Measurements from ENCODE around the gene VWA3B. TPM values are rescaled to one million over a fixed set of nuclear protein-coding genes. Genes with fewer than 3 reads are reported as not detected.

Gene VWA3B
- total and polyA plus RNA-seq, 2 donors (not counting 3 experiments of a cell fraction or from before 2014, with no cell fraction given): not detected

DNA sequence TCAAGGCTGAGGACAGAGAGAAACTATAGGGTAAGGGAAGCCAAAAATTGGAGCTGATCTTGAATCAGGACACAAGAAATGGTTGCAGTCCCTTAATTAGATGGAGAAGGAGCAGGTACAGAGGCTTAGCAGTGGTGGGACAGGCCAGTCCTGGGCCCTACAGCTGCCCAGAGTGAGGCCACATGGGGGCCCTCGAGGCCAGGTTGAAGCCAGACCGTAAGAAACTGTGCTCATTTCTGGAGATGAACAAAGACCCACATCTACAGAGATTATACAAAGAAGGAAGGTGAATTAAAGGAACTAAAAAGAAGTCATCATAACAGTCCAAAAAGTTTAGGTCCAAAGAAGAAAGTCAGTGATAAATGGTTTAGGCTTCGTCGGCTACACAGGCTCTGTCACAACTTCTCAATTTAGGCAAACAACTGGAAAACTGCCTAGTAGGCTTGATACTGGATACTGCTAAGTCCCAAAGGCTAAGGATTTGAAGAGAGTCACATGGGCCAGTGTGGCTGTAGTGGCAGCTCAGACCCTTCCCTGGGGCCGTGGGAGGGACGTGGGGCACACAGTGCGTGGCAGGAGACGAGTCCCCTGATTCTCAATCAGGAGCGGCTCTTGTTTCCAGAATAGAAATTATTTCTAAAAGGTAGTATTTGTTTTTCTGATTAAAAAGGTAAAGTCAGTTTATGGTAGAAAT lies 208.9 kb downstream of the VWA3B start:
- Histone ChIP-seq H3K9me3 (replicated peaks; ENCODE audit: control insufficient read depth, insufficient read depth, low read length) (no peaks in the 10 kb centered on the region), H3K79me2 (ENCODE audit: control insufficient read depth, insufficient read depth, low read length) (no peaks in the 10 kb centered on the region), H3K9me1 (replicated peaks; ENCODE audit: control insufficient read depth, extremely low read depth, insufficient read depth, low read length) (no peaks in the 10 kb centered on the region), H3K27ac (ENCODE audit: insufficient read depth, low read depth, low read length) (peak overlapping the region; percentile 92), H2AFZ (ENCODE audit: low read depth, low read length) (no peak overlapping the region), H3K4me2 (ENCODE audit: insufficient read depth, low read length) (no peak overlapping the region), H3K4me3 (replicated peaks in 1 of 3; ENCODE audit: insufficient read depth in 1 of 3, low read depth in 1 of 3, low read length in 3 of 3) (no peak overlapping the region), H4K20me1 (replicated peaks; ENCODE audit: control insufficient read depth, extremely low read depth, insufficient read depth, low read length) (no peaks in the 10 kb centered on the region), H3K4me1 (ENCODE audit: control insufficient read depth, extremely low read depth, insufficient read depth, low read length) (peaks cover 30% of the 10 kb centered on the region), H3K9ac (replicated peaks; ENCODE audit: extremely low read depth, insufficient read depth, low read length) (no peak overlapping the region), H3K27me3 (ENCODE audit: control insufficient read depth in 2 of 2, insufficient read depth in 2 of 2, low read length in 2 of 2) (no peaks in the 10 kb centered on the region), H3K36me3 (ENCODE audit: control insufficient read depth in 2 of 2, extremely low read depth in 1 of 2, insufficient read depth in 2 of 2, low read length in 2 of 2) (no peaks in the 10 kb centered on the region)
- no TSS peak for BruUV-seq (replicated peaks)
- DNase-seq (ENCODE audit: low read depth, low spot score) (no peak), FAIRE-seq (no peak)
- intact Hi-C loops (cut with micrococcal nuclease) (no loop called here), dilution Hi-C loops (cut with MboI; ENCODE audit: extremely low pct_ligation_motif_present, low sequenced_read_pairs) (no loop called here)
- POLR2A ChIA-PET: no interaction called here
- CTCF ChIA-PET: interaction anchor here (0.7 to 2.5 kb wide), 3 partner anchors 25 to 89 kb away, joined by 3 to 7 read pairs (median 3); no protein-coding TSS in a partner anchor
- no peak for TF ChIP-seq GATA2 (IDR thresholded peaks at IDR 0.05; ENCODE audit: insufficient read depth, insufficient read length, low read depth, low read length)

DNA sequence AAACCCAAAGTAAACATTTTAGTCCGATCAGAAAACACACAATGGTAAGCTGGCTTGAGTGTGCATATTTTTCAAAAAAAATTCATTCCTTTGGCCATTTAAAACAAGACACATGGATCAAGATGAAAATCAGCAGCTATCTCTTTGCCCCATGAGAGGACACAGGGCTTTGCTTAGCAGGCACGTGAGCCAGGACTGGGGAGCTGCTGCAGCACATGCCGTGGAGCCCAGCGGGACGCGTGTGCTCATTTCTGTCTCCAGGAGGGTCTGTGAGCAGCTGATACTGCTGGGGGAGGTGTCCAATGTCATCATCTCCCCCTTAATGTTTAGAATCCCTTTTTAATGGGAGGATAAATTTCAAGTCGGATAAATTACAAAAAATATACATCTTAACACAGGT lies 209.5 kb downstream of the VWA3B start:
- CTCF ChIA-PET: interaction anchor here (1.1 kb wide), 1 partner anchor 26 kb away, joined by 3 read pairs; no protein-coding TSS in a partner anchor
- Histone ChIP-seq H3K9me1 (replicated peaks; ENCODE audit: control insufficient read depth, extremely low read depth, insufficient read depth, low read length) (no peaks in the 10 kb centered on the region), H3K27ac (ENCODE audit: insufficient read depth, low read depth, low read length) (no peak overlapping the region), H3K9me3 (replicated peaks; ENCODE audit: control insufficient read depth, insufficient read depth, low read length) (no peaks in the 10 kb centered on the region), H3K9ac (replicated peaks; ENCODE audit: extremely low read depth, insufficient read depth, low read length) (no peak overlapping the region), H3K79me2 (ENCODE audit: control insufficient read depth, insufficient read depth, low read length) (no peaks in the 10 kb centered on the region), H3K27me3 (ENCODE audit: control insufficient read depth in 2 of 2, insufficient read depth in 2 of 2, low read length in 2 of 2) (no peaks in the 10 kb centered on the region), H2AFZ (ENCODE audit: low read depth, low read length) (no peak overlapping the region), H4K20me1 (replicated peaks; ENCODE audit: control insufficient read depth, extremely low read depth, insufficient read depth, low read length) (no peaks in the 10 kb centered on the region), H3K4me1 (ENCODE audit: control insufficient read depth, extremely low read depth, insufficient read depth, low read length) (peaks cover 30% of the 10 kb centered on the region), H3K4me3 (replicated peaks in 1 of 3; ENCODE audit: insufficient read depth in 1 of 3, low read depth in 1 of 3, low read length in 3 of 3) (no peak overlapping the region), H3K4me2 (ENCODE audit: insufficient read depth, low read length) (no peak overlapping the region), H3K36me3 (ENCODE audit: control insufficient read depth in 2 of 2, extremely low read depth in 1 of 2, insufficient read depth in 2 of 2, low read length in 2 of 2) (no peaks in the 10 kb centered on the region)
- no peak for DNase-seq (ENCODE audit: low read depth, low spot score)
- FAIRE-seq: no peak
- TF ChIP-seq EZH2 (IDR thresholded peaks at IDR 0.05; ENCODE audit: borderline replicate concordance, low read depth, low read length, severe bottlenecking) (no peak), FOS (IDR thresholded peaks at IDR 0.05; ENCODE audit: borderline replicate concordance, insufficient read depth, low read length) (no peak), JUN (IDR thresholded peaks at IDR 0.05; ENCODE audit: borderline replicate concordance, insufficient read depth, insufficient read length, low read depth) (no peak), GATA2 (IDR thresholded peaks at IDR 0.05; ENCODE audit: insufficient read depth, insufficient read length, low read depth, low read length) (no peak), POLR2AphosphoS5 (IDR thresholded peaks at IDR 0.05; ENCODE audit: insufficient read depth, low read depth, low read length) (no peak)
- TF ChIP-seq, protein P1, sequence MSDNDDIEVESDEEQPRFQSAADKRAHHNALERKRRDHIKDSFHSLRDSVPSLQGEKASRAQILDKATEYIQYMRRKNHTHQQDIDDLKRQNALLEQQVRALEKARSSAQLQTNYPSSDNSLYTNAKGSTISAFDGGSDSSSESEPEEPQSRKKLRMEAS (IDR thresholded peaks at IDR 0.05; ENCODE audit: insufficient read depth, insufficient read length): no peak
- TF ChIP-seq, protein P2, sequence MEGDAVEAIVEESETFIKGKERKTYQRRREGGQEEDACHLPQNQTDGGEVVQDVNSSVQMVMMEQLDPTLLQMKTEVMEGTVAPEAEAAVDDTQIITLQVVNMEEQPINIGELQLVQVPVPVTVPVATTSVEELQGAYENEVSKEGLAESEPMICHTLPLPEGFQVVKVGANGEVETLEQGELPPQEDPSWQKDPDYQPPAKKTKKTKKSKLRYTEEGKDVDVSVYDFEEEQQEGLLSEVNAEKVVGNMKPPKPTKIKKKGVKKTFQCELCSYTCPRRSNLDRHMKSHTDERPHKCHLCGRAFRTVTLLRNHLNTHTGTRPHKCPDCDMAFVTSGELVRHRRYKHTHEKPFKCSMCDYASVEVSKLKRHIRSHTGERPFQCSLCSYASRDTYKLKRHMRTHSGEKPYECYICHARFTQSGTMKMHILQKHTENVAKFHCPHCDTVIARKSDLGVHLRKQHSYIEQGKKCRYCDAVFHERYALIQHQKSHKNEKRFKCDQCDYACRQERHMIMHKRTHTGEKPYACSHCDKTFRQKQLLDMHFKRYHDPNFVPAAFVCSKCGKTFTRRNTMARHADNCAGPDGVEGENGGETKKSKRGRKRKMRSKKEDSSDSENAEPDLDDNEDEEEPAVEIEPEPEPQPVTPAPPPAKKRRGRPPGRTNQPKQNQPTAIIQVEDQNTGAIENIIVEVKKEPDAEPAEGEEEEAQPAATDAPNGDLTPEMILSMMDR (IDR thresholded peaks at IDR 0.05; ENCODE audit: extremely low read depth in 1 of 2, insufficient read depth in 1 of 2, low read depth in 1 of 2, low read length in 2 of 2): no peak
- dilution Hi-C loops (cut with MboI; ENCODE audit: extremely low pct_ligation_motif_present, low sequenced_read_pairs): no loop called here
- intact Hi-C loops (cut with micrococcal nuclease): no loop called here
- BruUV-seq (replicated peaks): no TSS peak
- POLR2A ChIA-PET: no interaction called here

Data from endothelial cell of umbilical vein (primary cell).